ENCODE results near the gene MIP.

- TF ChIP-seq POLR2A (IDR thresholded peaks at IDR 0.05) (no peak), CTCF (IDR thresholded peaks at IDR 0.05) (no peak)
Observed at GRCh38 chr12:56454557-56454956, at the start of gene MIP.

Data from testis (tissue), 2 donors.